Endothelial cell of umbilical vein (primary cell): Measurements from ENCODE around the gene CEP170.

Experiments
- EZH2 ChIP-seq: IDR thresholded peaks from 2 replicates; pipeline ENCODE4 v1.6.1; 2012; ENCODE audit warnings: borderline replicate concordance, low read depth, mild to moderate bottlenecking, moderate library complexity, low read length, inconsistent platforms; ENCODE audit not compliant: severe bottlenecking
- JUN ChIP-seq: IDR thresholded peaks from 2 replicates; pipeline ENCODE4 v1.6.1; 2011; ENCODE audit warnings: borderline replicate concordance, low read depth; ENCODE audit not compliant: insufficient read length, insufficient read depth
- POLR2A ChIP-seq: IDR thresholded peaks from 2 replicates; pipeline ENCODE4 v1.6.1; 2012; ENCODE audit warnings: low read depth, mild to moderate bottlenecking, control low read depth, low read length
- POLR2AphosphoS5 ChIP-seq: IDR thresholded peaks from 2 replicates; pipeline ENCODE4 v1.6.1; 2012; ENCODE audit warnings: low read depth, mild to moderate bottlenecking, control low read depth, low read length, moderate library complexity; ENCODE audit not compliant: insufficient read depth
- TF ChIP-seq, protein P1 (sequence below), 2 donors: IDR thresholded peaks; 1 replicate in 1 of 2; 2 replicates in 1 of 2; pipeline ENCODE4 v1.5.1; 2011; ENCODE audit warnings: low read length in 2 of 2, mild to moderate bottlenecking in 2 of 2, moderate library complexity in 2 of 2, control low read depth in 1 of 2, inconsistent platforms in 1 of 2, low read depth in 1 of 2; ENCODE audit not compliant: insufficient read depth in 1 of 2; ENCODE audit errors: extremely low read depth in 1 of 2
- TF ChIP-seq, protein P2 (sequence below): IDR thresholded peaks from 2 replicates; pipeline ENCODE4 v1.6.1; 2011; ENCODE audit not compliant: insufficient read depth, insufficient read length

DNA sequence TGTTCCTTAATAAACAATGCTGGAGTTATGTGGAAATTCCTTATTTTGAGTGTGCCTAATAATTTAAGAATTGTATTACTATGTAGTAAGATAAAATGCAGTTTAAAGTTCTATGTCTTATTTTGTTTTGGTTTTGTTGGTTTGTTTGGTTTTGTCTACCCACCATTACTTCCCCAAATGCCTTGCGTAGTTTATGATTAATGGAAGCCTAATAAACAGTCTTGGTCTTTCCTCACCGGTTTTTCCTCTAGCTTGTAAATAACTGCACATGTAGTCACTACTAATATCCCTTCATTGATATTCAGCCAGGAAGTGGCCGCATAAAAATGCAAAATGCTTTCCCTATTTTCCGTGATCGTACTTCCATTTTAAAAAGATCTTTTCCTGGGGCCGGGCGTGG is 3.6 kb upstream of the CEP170 start:
- no peak for TF ChIP-seq POLR2A
- TF ChIP-seq, protein P1, sequence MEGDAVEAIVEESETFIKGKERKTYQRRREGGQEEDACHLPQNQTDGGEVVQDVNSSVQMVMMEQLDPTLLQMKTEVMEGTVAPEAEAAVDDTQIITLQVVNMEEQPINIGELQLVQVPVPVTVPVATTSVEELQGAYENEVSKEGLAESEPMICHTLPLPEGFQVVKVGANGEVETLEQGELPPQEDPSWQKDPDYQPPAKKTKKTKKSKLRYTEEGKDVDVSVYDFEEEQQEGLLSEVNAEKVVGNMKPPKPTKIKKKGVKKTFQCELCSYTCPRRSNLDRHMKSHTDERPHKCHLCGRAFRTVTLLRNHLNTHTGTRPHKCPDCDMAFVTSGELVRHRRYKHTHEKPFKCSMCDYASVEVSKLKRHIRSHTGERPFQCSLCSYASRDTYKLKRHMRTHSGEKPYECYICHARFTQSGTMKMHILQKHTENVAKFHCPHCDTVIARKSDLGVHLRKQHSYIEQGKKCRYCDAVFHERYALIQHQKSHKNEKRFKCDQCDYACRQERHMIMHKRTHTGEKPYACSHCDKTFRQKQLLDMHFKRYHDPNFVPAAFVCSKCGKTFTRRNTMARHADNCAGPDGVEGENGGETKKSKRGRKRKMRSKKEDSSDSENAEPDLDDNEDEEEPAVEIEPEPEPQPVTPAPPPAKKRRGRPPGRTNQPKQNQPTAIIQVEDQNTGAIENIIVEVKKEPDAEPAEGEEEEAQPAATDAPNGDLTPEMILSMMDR (IDR thresholded peaks at IDR 0.05; ENCODE audit: extremely low read depth in 1 of 2, insufficient read depth in 1 of 2, low read depth in 1 of 2, low read length in 2 of 2) = no peak
- TF ChIP-seq EZH2 = no peak
- TF ChIP-seq POLR2AphosphoS5 = no peak
- no peak for TF ChIP-seq JUN
- TF ChIP-seq, protein P2, sequence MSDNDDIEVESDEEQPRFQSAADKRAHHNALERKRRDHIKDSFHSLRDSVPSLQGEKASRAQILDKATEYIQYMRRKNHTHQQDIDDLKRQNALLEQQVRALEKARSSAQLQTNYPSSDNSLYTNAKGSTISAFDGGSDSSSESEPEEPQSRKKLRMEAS = no peak
